ENCODE measurements around the gene RAB11FIP4. TPM values are rescaled to one million over a fixed set of nuclear protein-coding genes. Genes with fewer than 3 reads are reported as not detected.

RAB11FIP4 gene
- total and polyA plus RNA-seq, 2 of the 8 experiments (the other 6 are each of a cell fraction or from before 2014, with no cell fraction given) = 21.7 to 53.2 TPM

DNA sequence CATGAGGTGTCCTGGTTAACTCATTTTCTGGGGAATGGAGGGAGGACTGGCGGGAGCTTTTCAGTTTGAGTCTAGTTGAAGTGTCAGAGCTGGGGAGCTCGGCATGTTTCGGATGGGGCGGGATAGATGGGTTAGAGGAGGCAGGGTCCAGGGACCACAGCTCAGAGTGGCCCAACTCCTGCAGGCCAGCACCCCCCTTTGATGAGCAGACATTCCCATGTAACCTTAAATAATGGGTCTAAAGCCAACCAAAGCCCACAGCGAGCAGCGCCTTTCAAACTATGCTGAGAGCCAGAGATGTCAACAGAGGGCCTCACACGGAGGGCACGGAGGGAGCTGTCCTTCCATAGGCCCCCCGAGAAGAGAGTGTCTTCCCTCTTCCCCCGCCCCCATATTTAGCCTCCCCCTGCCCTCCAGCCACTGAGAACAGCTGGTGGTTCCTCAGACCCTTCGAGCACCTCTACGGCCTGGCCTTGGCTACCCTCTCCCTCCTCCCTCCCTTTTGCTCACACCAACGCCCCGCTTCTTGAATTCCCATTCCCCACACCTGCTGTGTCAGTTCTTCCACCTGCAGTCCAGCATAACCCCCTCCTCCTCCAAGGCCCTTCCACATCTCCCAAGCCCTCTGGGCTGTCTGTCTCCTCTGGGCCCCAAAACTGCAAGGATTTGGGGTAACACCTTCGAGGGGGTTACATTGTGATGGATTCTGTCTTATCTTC, 21.8 kb downstream of the RAB11FIP4 start:
- Histone ChIP-seq H3K27me3 (replicated peaks in 1 of 4; ENCODE audit: control insufficient read depth in 3 of 4, extremely low read depth in 1 of 4, insufficient read depth in 3 of 4, low read length in 3 of 4) (no peaks in the 10 kb centered on the region), H3K27ac (ENCODE audit: low read depth, low read length) (no peak overlapping the region), H4K20me1 (replicated peaks in 1 of 2; ENCODE audit: control insufficient read depth in 1 of 2, insufficient read depth in 2 of 2, low read length in 2 of 2) (peaks cover 0 to 2% of the 10 kb centered on the region in 2 experiments), H3K4me2 (ENCODE audit: insufficient read depth in 1 of 2, low read depth in 2 of 2, low read length in 2 of 2) (peak overlapping the region in 1 of 2 experiments; percentile 9; a peak in 1 of 4 replicates), H3K4me3 (ENCODE audit: extremely low read depth in 1 of 4, insufficient read depth in 2 of 4, low read depth in 3 of 4, low read length in 4 of 4) (no peak overlapping the region), H3K14ac (ENCODE audit: insufficient read length) (no peak overlapping the region), H3K9ac (replicated peaks in 1 of 4; ENCODE audit: extremely low read depth in 1 of 4, low read depth in 3 of 4, low read length in 3 of 4) (no peak overlapping the region; a peak in 1 of 7 replicates), H3K23me2 (ENCODE audit: low read depth, low read length) (no peaks in the 10 kb centered on the region), H2BK5ac (ENCODE audit: low read depth, low read length) (no peak overlapping the region), H3K56ac (replicated peaks; ENCODE audit: insufficient read length, low read depth, low read length) (no peak overlapping the region), H3K79me1 (ENCODE audit: low read depth, low read length) (no peaks in the 10 kb centered on the region), H2BK15ac (ENCODE audit: low read length) (no peak overlapping the region), H2BK120ac (replicated peaks; ENCODE audit: low read depth, low read length) (no peak overlapping the region), H4K5ac (ENCODE audit: insufficient read length, low read depth, low read length) (no peak overlapping the region), H4K8ac (ENCODE audit: extremely low read depth, insufficient read depth, low read length) (no peak overlapping the region), H2AFZ (ENCODE audit: low read length) (no peak overlapping the region), H4K91ac (replicated peaks; ENCODE audit: insufficient read length, low read length) (no peak overlapping the region), H3K4ac (replicated peaks; ENCODE audit: insufficient read length, low read depth, low read length) (no peak overlapping the region), H3K23ac (ENCODE audit: insufficient read length) (no peak overlapping the region), H2AK5ac (ENCODE audit: low read depth, low read length) (no peak overlapping the region; the same call in 1 of the 2 replicates), H2BK12ac (ENCODE audit: low read depth, low read length) (peak overlapping the region; percentile 68; the same call in 1 of the 2 replicates), H2BK20ac (ENCODE audit: low read length) (0 out of 2 replicates have a peak overlapping the region, but pooled peaks have one; percentile 48), H3K4me1 (replicated peaks in 1 of 4; ENCODE audit: control insufficient read depth in 3 of 4, insufficient read depth in 4 of 4, low read length in 3 of 4) (peaks cover 2 to 27% (median 8%) of the 10 kb centered on the region in 4 experiments), H3K9me3 (ENCODE audit: insufficient read depth in 2 of 2, low read depth in 1 of 2, low read length in 1 of 2) (no peaks in the 10 kb centered on the region), H3K79me2 (ENCODE audit: control insufficient read depth in 1 of 2, insufficient read depth in 2 of 2, low read length in 2 of 2) (no peaks in the 10 kb centered on the region), H3K18ac (ENCODE audit: extremely low read depth, low read length) (no peak overlapping the region; the same call in 1 of the 2 replicates), H3K36me3 (ENCODE audit: control insufficient read depth in 2 of 4, insufficient read depth in 4 of 4, low read length in 3 of 4) (no peaks in the 10 kb centered on the region)
- WGBS, 2 experiments (ENCODE audit: extremely low coverage in 1 of 2, insufficient coverage in 1 of 2, insufficient read length in 1 of 2, insufficient replicate concordance in 2 of 2, low coverage in 1 of 2, low lambda C conversion rate in 2 of 2, missing lambda C conversion rate in 1 of 2) = 70% methylated on average over 13 of the region's 15 CpGs; no CpG with 5 or more reads in 1 of the 2 experiments
- ChIA-PET CTCF (ENCODE audit: partially characterized antibody) (interaction anchor here (0.6 to 2.7 kb wide), 12 partner anchors 11 to 454 kb away, joined by 3 to 11 read pairs (median 5); no protein-coding TSS in a partner anchor), POLR2A (ENCODE audit: partially characterized antibody) (interaction anchor here (0.8 to 1.2 kb wide), 3 partner anchors 8 to 22 kb away, joined by 3 to 4 read pairs (median 3); partner anchors contain the start of gene RAB11FIP4)
- FAIRE-seq (no peak), DNase-seq (ENCODE audit: low read depth in 1 of 2, low spot score in 2 of 2) (no peak)
- TF ChIP-seq CBX8 (IDR thresholded peaks at IDR 0.05; ENCODE audit: borderline replicate concordance, low read depth, low read length) (no peak), JUN (IDR thresholded peaks at IDR 0.05; ENCODE audit: low read depth, low read length) (no peak), HDAC2 (IDR thresholded peaks at IDR 0.05; ENCODE audit: borderline replicate concordance in 1 of 2, low read depth in 2 of 2, low read length in 2 of 2) (no peak), NRF1 (IDR thresholded peaks at IDR 0.05; ENCODE audit: low read depth, low read length) (no peak), RFX5 (IDR thresholded peaks at IDR 0.05; ENCODE audit: borderline replicate concordance, low read depth, low read length) (no peak), SP4 (IDR thresholded peaks at IDR 0.05; ENCODE audit: low read length) (no peak), RNF2 (IDR thresholded peaks at IDR 0.05; ENCODE audit: borderline replicate concordance, low read depth, low read length, missing control alignments, poor library complexity, severe bottlenecking) (no peak), BRCA1 (IDR thresholded peaks at IDR 0.05; ENCODE audit: low read depth, low read length) (no peak), SP1 (IDR thresholded peaks at IDR 0.05; ENCODE audit: low read depth, low read length) (no peak)
- TF ChIP-seq, protein P1, sequence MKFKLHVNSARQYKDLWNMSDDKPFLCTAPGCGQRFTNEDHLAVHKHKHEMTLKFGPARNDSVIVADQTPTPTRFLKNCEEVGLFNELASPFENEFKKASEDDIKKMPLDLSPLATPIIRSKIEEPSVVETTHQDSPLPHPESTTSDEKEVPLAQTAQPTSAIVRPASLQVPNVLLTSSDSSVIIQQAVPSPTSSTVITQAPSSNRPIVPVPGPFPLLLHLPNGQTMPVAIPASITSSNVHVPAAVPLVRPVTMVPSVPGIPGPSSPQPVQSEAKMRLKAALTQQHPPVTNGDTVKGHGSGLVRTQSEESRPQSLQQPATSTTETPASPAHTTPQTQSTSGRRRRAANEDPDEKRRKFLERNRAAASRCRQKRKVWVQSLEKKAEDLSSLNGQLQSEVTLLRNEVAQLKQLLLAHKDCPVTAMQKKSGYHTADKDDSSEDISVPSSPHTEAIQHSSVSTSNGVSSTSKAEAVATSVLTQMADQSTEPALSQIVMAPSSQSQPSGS (IDR thresholded peaks at IDR 0.05; ENCODE audit: low read length) = no peak
